GM12864 (cell line): ENCODE data around the gene SCMH1.
A peak's percentile ranks its signal among the peaks of the same experiment; 100 is the strongest.

ENCODE experiments used
- DNase-seq: peaks from one replicate; pipeline ENCODE4 v3.0.0-alpha.2; 2011; ENCODE audit warnings: low read depth
- H3K4me3 ChIP-seq: 2 replicates; pipeline ENCODE4 v1.5.1; 2011; ENCODE audit warnings: mild to moderate bottlenecking, low read depth, low read length, control low read depth
- TF ChIP-seq, protein P1 (sequence below): IDR thresholded peaks from 2 replicates; pipeline ENCODE4 v1.5.1; 2011; ENCODE audit warnings: low read depth, mild to moderate bottlenecking, moderate library complexity, low read length, control low read depth, inconsistent platforms; ENCODE audit errors: missing control alignments

Gene SCMH1

DNA sequence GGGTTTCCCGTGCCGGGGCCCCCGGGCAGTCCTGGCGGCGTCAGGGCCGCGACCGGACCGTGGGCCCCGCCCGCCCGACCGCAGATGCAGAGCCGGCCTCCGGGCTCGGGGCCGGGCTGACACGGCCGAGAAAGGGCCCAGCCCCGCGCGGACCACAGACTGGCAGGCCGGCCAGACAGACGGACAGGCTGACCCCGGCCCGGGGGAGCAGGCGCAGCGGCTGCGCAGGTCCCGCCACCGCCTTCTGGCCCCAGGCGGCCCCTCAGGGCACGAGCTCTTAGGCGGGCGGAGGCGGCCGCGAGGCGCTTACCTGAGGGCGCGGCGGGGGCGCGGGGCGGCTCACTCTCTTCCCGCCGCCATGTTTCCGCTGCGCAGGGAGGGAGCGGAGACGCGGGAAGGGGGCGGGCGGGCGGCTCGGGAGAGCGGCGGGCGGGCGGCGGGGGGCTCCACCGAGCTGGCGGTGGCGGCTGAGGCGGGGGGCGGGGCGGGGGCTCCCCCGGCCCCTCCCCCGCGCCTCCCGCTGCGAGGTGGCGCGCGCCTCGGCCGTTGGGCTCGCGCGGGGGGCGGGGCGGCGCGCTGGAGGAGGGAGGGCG is at the start of gene SCMH1:
Gene SCMH1 (minus strand): TSS at position 558 of the 593 bp plus-strand sequence. CDS start 56,173 bp downstream, outside the sequence.
- DNase-seq = no peak
- TF ChIP-seq, protein P1, sequence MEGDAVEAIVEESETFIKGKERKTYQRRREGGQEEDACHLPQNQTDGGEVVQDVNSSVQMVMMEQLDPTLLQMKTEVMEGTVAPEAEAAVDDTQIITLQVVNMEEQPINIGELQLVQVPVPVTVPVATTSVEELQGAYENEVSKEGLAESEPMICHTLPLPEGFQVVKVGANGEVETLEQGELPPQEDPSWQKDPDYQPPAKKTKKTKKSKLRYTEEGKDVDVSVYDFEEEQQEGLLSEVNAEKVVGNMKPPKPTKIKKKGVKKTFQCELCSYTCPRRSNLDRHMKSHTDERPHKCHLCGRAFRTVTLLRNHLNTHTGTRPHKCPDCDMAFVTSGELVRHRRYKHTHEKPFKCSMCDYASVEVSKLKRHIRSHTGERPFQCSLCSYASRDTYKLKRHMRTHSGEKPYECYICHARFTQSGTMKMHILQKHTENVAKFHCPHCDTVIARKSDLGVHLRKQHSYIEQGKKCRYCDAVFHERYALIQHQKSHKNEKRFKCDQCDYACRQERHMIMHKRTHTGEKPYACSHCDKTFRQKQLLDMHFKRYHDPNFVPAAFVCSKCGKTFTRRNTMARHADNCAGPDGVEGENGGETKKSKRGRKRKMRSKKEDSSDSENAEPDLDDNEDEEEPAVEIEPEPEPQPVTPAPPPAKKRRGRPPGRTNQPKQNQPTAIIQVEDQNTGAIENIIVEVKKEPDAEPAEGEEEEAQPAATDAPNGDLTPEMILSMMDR = no peak
- H3K4me3 ChIP-seq = peak within 1 kb of the TSS; percentile 84

DNA sequence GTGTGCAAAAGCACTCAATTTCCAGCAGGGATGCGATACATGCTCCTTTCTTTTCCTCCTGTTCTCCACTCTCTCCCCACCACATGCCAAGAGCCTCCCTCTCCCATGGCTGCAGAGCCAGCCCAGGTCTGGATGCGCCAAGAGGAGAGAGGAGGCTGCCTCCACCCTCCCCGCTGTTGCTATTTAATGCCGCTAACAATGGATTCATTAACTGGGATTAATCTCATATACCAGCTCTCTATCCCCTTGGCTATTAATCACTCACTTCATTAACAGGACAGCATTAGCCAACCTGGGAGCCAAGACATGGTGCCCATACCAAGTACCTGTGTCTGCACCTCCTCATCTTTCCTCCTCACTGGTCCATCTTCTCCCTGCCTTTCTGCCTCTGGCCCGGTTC is 49.1 kb upstream of the SCMH1 start:
- DNase-seq = no peak
- TF ChIP-seq, protein P1 = no peak
- H3K4me3 ChIP-seq = no peak overlapping the region

DNA sequence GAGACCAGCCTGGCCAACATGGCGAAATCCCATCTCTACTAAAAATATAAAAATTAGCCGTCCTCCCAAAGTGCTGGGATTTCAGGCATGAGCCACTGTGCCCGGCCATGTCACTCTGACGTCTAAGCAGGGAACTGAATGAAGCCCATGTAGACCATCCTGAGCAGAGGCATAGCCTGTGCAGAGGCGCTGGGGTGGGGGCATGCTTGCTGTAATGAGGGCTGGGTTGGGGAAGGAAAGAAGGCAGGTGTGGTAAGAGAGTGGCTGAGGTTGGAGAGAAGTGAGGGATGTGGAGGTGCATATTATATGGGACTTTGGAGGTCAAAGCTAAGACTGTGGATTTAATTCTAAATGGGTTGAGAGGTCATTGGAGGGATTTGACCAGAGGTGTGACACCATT is 47.1 kb upstream of the SCMH1 start:
- TF ChIP-seq, protein P1 = no peak
- H3K4me3 ChIP-seq = no peak overlapping the region
- DNase-seq = no peak

DNA sequence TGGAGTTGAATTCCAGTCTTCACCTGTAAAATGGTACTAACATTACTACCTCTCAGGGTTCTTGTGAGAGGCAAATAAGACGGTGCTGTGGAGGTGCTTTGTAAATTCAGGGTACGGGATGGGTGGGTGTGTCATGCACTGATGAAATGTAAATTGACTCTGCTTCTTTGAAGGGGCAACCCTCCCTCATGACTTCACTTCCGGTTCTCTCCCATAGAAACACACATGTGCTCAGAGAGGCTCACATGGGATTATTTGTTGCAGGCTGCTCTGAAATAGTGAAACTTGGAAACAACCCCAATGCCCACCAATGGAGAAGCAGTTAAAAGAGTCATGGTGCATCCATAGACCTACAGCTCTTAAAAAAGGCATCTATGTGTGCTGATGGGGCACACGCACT is 44.9 kb upstream of the SCMH1 start:
- H3K4me3 ChIP-seq = no peak overlapping the region
- no peak for DNase-seq
- TF ChIP-seq, protein P1 = no peak

DNA sequence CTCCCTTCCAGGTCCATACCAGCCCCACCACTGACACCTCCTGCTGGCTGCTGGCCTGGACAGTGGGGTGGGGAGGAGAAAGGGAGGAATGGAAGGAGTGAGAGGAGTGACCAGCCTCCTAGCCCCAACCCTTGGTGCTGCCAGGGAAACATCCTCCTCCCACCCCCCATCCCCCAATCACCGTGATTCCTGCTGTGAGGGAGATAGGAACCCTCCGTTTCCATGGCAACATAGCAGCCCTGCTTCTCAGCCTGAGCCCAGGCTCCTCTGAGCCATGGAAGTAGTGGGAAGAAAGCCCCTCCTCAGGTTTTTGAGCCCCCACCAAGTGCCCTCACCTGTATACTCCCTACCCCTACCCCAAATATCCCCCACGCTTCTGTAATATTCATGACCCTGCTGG is 44.4 kb upstream of the SCMH1 start:
- DNase-seq = no peak
- TF ChIP-seq, protein P1 = no peak
- no peak overlapping the region for H3K4me3 ChIP-seq

DNA sequence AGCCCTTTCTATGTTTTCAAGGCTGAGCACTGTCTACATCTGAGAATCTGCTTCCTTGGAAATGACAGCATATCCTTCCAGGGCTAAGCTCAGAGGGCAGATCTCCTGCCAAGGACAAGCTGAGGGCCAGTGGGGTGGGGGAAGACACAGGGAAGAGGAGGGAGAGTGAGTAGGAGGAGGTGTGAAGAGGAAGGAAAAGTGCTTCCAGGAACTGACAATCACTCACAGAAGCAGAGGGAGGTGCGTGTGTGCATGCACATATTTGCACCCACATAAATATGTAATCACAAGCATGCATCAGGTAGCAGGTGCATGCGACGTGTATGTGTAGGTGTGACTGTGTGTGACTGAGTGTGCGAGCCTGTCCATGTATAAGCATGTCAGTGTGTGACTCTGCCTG is 43.7 kb upstream of the SCMH1 start:
- no peak for DNase-seq
- TF ChIP-seq, protein P1 = no peak
- no peak overlapping the region for H3K4me3 ChIP-seq

DNA sequence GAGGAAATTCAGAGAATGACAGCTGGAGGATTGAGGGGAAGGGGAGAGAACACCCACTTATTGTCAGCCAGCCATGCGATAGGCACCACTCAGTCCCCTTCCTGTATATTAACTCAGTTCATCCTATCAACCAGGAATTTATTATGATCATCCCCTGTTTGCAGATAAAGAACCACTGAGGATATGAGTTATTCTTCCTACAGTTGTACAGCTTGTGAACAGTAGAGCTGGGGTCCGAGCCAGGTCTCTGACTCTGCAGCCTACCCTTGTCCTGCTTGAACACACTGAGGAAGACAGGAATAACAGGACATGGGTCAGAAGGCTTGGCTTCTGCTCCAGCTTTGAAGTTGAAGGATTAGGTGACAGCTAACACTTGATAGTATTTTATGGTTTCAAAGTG is 42.0 kb upstream of the SCMH1 start:
- DNase-seq = no peak
- H3K4me3 ChIP-seq = no peak overlapping the region
- TF ChIP-seq, protein P1 = no peak
